GM12892 (cell line): ENCODE data around the gene SLC35A2.

Experiments used
- POLR2A ChIP-seq: IDR thresholded peaks from 2 replicates; pipeline ENCODE4 v1.6.1; 2011; ENCODE audit warnings: low read depth, low read length, control low read depth
- POLR2AphosphoS5 ChIP-seq: IDR thresholded peaks from 2 replicates; pipeline ENCODE4 v1.6.1; 2011; ENCODE audit warnings: low read depth, low read length, control low read depth
- TAF1 ChIP-seq: IDR thresholded peaks from 2 replicates; pipeline ENCODE4 v1.6.1; 2011; ENCODE audit warnings: low read depth, mild to moderate bottlenecking, control low read depth, low read length, borderline replicate concordance

GRCh38 chrX:48919947-48920717, 8.7 kb upstream of the SLC35A2 start:
- TF ChIP-seq POLR2A, result no peak
- TF ChIP-seq POLR2AphosphoS5, result peak; percentile 18; the same call in 1 of the 2 replicates
- TF ChIP-seq TAF1, result no peak
